ENCODE data around the gene HOXB2. TPM values are rescaled to one million over a fixed set of nuclear protein-coding genes. Genes with fewer than 3 reads are reported as not detected.

The HOXB2 gene
- total RNA-seq, 1 experiment from 2014 or later = not detected

DNA sequence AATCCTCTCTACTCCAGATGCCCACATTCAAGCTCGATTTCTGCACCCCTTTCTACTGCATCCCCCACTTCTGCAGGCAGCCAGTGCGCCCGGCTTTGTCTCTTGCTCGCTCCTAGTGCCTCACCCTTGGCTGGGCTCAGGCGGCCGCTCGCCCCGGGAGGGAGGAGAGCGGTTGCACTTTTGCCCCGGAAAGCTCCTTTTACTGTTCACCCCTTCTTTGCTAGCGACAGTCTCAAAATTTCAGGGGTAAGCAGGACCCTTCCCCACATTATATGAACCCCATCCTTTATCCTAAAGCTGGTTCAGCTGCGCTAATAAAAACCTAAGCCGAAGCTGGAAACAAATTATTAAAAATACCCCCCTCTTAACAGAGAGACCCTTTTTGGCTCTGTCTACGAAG, 47.7 kb upstream of the HOXB2 start:
- Histone ChIP-seq H2BK5ac (ENCODE audit: insufficient read length, low read length) (no peak overlapping the region), H3K9ac (ENCODE audit: extremely low read depth, insufficient read length, low read length) (no peak overlapping the region), H2AK5ac (ENCODE audit: insufficient read length, low read length) (no peak overlapping the region), H4K8ac (replicated peaks; ENCODE audit: insufficient read length, low read depth, low read length) (no peak overlapping the region), H4K5ac (ENCODE audit: insufficient read length, low read depth, low read length) (no peak overlapping the region), H3K4me2 (ENCODE audit: insufficient read depth, insufficient read length, low read length) (no peak overlapping the region), H3K14ac (ENCODE audit: insufficient read depth, low read length) (no peak overlapping the region), H3K56ac (ENCODE audit: insufficient read length, low read depth, low read length) (no peak overlapping the region), H3K18ac (ENCODE audit: insufficient read length, low read depth, low read length) (no peak overlapping the region), H3K9me3 (ENCODE audit: control insufficient read depth, low read depth, low read length) (no peaks in the 10 kb centered on the region), H4K91ac (ENCODE audit: insufficient read length, low read depth, low read length) (no peak overlapping the region), H2BK12ac (ENCODE audit: insufficient read length, low read depth, low read length) (no peak overlapping the region), H4K20me1 (ENCODE audit: control insufficient read depth, insufficient read depth, insufficient read length) (no peaks in the 10 kb centered on the region), H2AFZ (ENCODE audit: low read length) (no peak overlapping the region), H2BK120ac (ENCODE audit: low read depth, low read length, poor library complexity, severe bottlenecking) (no peak overlapping the region), H3K23ac (ENCODE audit: insufficient read length, low read depth, low read length) (no peak overlapping the region), H3K79me1 (ENCODE audit: insufficient read depth, low read depth, low read length, poor library complexity, severe bottlenecking) (no peaks in the 10 kb centered on the region), H3T11ph (ENCODE audit: low read length) (no peak overlapping the region), H3K23me2 (ENCODE audit: insufficient read length, low read depth, low read length, poor library complexity, severe bottlenecking) (no peaks in the 10 kb centered on the region), H2BK15ac (ENCODE audit: low read depth, low read length) (no peak overlapping the region), H3K4me1 (ENCODE audit: insufficient read depth, low read length) (no peaks in the 10 kb centered on the region), H3K27ac (ENCODE audit: insufficient read length, low read depth, low read length) (no peak overlapping the region), H3K79me2 (ENCODE audit: insufficient read depth, low read length) (no peaks in the 10 kb centered on the region), H3K4ac (ENCODE audit: low read depth, low read length) (no peak overlapping the region), H3K27me3 (ENCODE audit: insufficient read depth, low read length) (peaks cover 99% of the 10 kb centered on the region), H2BK20ac (ENCODE audit: low read depth, low read length, poor library complexity, severe bottlenecking) (no peak overlapping the region)
- H3K36me3 Mint-ChIP-seq (ENCODE audit: insufficient read depth in 1 of 3, low read depth in 3 of 3) = no peaks in the 10 kb centered on the region
- H3K27ac Mint-ChIP-seq = no peak overlapping the region
- DNase-seq = no peak
- H3K27me3 Mint-ChIP-seq (ENCODE audit: low read depth) = peaks cover 100% of the 10 kb centered on the region
- no CpG with 5 or more reads among the region's 14 CpGs for WGBS (ENCODE audit: extremely low coverage, insufficient read length, low lambda C conversion rate)
- H3K4me3 Mint-ChIP-seq = no peak overlapping the region
- H3K4me1 Mint-ChIP-seq = peaks cover 4 to 29% of the 10 kb centered on the region in 2 experiments
- TF ChIP-seq, protein P1, sequence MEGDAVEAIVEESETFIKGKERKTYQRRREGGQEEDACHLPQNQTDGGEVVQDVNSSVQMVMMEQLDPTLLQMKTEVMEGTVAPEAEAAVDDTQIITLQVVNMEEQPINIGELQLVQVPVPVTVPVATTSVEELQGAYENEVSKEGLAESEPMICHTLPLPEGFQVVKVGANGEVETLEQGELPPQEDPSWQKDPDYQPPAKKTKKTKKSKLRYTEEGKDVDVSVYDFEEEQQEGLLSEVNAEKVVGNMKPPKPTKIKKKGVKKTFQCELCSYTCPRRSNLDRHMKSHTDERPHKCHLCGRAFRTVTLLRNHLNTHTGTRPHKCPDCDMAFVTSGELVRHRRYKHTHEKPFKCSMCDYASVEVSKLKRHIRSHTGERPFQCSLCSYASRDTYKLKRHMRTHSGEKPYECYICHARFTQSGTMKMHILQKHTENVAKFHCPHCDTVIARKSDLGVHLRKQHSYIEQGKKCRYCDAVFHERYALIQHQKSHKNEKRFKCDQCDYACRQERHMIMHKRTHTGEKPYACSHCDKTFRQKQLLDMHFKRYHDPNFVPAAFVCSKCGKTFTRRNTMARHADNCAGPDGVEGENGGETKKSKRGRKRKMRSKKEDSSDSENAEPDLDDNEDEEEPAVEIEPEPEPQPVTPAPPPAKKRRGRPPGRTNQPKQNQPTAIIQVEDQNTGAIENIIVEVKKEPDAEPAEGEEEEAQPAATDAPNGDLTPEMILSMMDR (conservative IDR thresholded peaks at IDR 0.05) = no peak
- H3K9me3 Mint-ChIP-seq = peaks cover 5 to 15% of the 10 kb centered on the region in 2 experiments; a peak in 2 of 5 replicates
